CD4-positive, alpha-beta T cell treated with Interleukin-21 for 1 hour (primary cell): ENCODE results near the gene GALNT7.

Experiments used
- DNase-seq: peaks from one replicate; pipeline ENCODE4 v3.0.0-alpha.2; 2020

The GALNT7 gene

DNA sequence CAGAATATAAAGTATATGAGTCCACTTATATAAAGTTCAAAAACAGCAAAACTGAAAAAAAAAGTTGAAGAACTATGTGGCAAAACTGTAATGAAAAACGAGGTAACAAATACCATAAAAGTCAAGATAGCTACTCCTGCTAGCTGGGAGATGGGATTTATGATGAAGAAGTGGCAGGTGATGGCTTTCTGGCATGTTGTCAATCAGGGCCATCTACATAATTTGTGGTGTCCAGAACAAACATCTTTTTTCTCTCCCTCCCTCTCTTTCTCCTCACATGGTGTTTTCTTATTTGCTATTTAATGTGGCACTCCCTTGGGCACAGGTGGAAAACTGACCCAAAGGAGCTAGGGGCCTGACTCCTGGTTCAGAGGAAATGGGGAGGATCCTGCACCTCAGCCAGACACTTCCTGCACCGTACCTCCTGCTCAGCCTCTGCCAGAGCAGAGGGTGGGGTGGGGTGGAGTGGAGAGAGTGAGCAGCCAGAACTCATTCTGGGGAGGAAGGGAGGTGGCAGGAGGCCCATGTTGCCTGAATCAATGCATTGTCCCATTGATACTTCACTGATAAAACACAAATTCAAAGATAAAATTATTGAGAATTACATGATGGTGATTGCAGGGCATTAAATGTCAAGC lies 196.9 kb downstream of the GALNT7 start:
- DNase-seq = no peak

DNA sequence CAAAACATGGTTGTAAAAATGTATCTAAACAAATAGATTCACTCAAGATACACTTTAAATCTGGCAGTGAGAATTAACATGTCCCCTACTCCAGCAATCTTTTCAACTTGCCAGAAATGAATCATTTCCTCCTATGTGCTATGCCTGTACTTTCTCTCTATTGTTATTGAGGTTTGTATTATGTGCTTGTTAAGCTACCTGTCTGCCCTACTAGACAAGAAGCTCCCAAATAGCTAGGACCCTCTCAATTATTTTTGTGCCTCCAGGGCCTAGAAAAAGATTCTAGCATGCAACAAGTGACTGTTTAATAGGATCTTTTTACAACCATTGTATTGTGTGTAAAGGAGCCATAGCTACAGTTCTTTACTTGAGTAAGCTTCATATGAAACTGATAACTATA lies 198.7 kb downstream of the GALNT7 start:
- DNase-seq = peak; percentile 15

DNA sequence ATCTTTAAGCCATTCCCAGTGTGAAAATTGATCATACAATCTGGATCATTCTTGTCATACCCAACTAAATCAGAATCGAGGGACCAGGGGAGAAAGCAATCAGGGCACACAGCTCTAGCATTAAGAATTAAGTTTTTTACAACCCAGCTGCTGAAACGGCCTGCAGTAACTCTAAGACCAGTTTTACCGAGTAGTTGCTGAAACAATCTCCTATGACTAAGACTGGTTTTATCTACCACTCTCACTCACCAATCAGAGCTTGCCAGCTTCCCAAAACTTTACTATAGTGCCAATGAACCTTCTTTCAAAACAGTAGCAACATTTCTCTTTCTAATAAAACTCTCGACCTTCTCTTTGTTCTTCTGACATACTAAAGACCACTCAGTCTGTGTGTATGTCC lies 199.3 kb downstream of the GALNT7 start:
- DNase-seq = no peak

GRCh38 chr4:173370130-173370476 lies 201.5 kb downstream of the GALNT7 start:
- peak; percentile 76 for DNase-seq

GRCh38 chr4:173370477-173371291 lies 202.1 kb downstream of the GALNT7 start, which contains the start of gene SAP30:
TSS of gene SAP30 (plus strand) at chr4:173370954. CDS start at chr4:173371183, 229 bp downstream.
- DNase-seq = peak; percentile 97

DNA sequence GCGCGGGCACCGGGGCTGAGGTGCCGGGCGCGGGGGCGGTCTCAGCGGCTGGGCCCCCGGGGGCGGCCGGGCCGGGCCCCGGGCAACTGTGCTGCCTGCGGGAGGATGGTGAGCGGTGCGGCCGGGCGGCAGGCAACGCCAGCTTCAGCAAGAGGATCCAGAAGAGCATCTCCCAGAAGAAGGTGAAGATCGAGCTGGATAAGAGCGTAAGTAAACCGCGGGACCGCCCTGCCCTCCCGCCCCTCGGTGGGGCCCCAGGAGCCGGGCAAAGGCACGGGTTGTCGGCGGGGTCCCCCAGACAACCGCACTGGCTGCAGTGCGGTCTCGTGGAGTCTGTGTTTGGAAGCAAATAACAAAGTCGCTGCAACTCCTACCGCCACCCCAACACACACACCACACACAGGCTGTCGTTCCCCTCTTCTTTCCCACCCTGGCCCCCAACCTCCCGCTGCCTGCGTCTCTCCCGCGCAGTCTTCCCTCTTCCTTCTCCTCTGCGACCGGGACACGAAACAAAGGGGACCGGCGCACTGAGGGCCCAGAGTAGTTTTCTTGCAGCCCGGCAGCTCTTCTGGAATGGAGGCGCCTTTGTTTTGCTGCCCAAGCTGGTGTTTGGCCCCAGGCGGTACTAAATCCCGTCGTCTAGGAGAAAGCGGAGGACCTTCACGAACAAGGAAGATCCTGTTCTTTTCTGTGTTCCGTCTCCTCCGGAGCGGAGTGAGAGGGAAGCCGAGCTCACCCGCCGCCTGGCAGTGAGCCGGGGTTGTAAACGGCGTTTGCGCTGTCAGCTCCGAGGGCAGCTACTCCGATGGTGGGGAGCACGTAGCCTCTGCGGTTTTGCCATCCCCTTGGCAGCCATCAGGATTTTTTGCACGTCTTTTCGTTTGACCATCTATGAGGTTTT lies 202.9 kb downstream of the GALNT7 start:
- DNase-seq = peak; percentile 43
